PC-3 (cell line): Measurements from ENCODE around the gene UNC5C. TPM values are rescaled to one million over a fixed set of nuclear protein-coding genes. Genes with fewer than 3 reads are reported as not detected.

ENCODE experiments used
- ATAC-seq: fragments of 200-7000 bp; cut with Tn5 transposase; 2 replicates; pipeline ENCODE4 v1.9.1; 2020; ENCODE audit warnings: mild to moderate bottlenecking, moderate library complexity
- BruUV-seq: library from RNA; stranded (reverse); fragments of 400-500 nt; replicated peaks from 2 replicates; lab custom pipeline; 2021; lab: Mats Ljungman, UMichigan
- CTCF ChIA-PET: fragments of 300-600 bp; sonication (Branson Sonifier 250); formaldehyde crosslinking; loops from one replicate; lab custom pipeline; 2022; ENCODE audit warnings: antibody characterized with exemption; lab: Charles Lee
- POLR2A ChIA-PET: fragments of 300-600 bp; sonication (Branson Sonifier 250); formaldehyde crosslinking; loops from one replicate; lab custom pipeline; 2022; ENCODE audit warnings: antibody characterized with exemption; ENCODE audit not compliant: unreplicated experiment; lab: Charles Lee
- DNase-seq: peaks from one replicate; pipeline ENCODE4 v3.0.0-alpha.2; 2015
- H2AFZ ChIP-seq: fragments of 300-600 bp; sonication (generic); 2 replicates; pipeline ENCODE4 v1.6.0; 2016; ENCODE audit warnings: antibody characterized with exemption, low read length
- H3F3A ChIP-seq: fragments of 300-600 bp; sonication (generic); one replicate; pipeline ENCODE4 v1.6.0; 2017; ENCODE audit warnings: antibody characterized with exemption, low read length, control low read depth, mild to moderate bottlenecking; ENCODE audit not compliant: unreplicated experiment
- H3K27ac ChIP-seq: fragments of 300-600 bp; sonication (generic); 2 replicates; pipeline ENCODE4 v1.5.1; 2016; ENCODE audit warnings: mild to moderate bottlenecking, low read length
- H3K27me3 ChIP-seq: fragments of 300-600 bp; sonication (generic); 2 replicates; pipeline ENCODE4 v1.6.1; 2016; ENCODE audit warnings: low read length, mixed read lengths
- H3K36me3 ChIP-seq: fragments of 300-600 bp; sonication (generic); 2 replicates; pipeline ENCODE4 v1.6.1; 2016; ENCODE audit warnings: low read depth, mixed run types, low read length, mixed read lengths
- H3K4me1 ChIP-seq: fragments of 300-600 bp; sonication (generic); 2 replicates; pipeline ENCODE4 v1.5.1; 2016; ENCODE audit warnings: low read length; ENCODE audit not compliant: insufficient read depth
- H3K4me2 ChIP-seq: fragments of 300-600 bp; sonication (generic); 2 replicates; pipeline ENCODE4 v1.6.0; 2016; ENCODE audit warnings: low read length
- H3K4me3 ChIP-seq: fragments of 300-600 bp; sonication (generic); 2 replicates; pipeline ENCODE4 v1.5.1; 2016; ENCODE audit warnings: mild to moderate bottlenecking, low read length, mixed read lengths
- H3K79me2 ChIP-seq: fragments of 300-600 bp; sonication (generic); 2 replicates; pipeline ENCODE4 v1.6.1; 2017; ENCODE audit warnings: low read length, mixed read lengths
- H3K9ac ChIP-seq: fragments of 300-600 bp; sonication (generic); 2 replicates; pipeline ENCODE4 v1.6.0; 2016; ENCODE audit warnings: mild to moderate bottlenecking, low read length
- H3K9me2 ChIP-seq: fragments of 300-600 bp; sonication (generic); replicated peaks from 2 replicates; pipeline ENCODE4 v1.6.1; 2016; ENCODE audit warnings: mixed run types, low read length, mixed read lengths
- H3K9me3 ChIP-seq: fragments of 300-600 bp; sonication (generic); 2 replicates; pipeline ENCODE4 v1.6.1; 2016; ENCODE audit warnings: low read length, mixed read lengths
- H4K20me1 ChIP-seq: fragments of 300-600 bp; sonication (generic); 2 replicates; pipeline ENCODE4 v1.6.1; 2016; ENCODE audit warnings: low read length, mixed read lengths
- EZH2 ChIP-seq: fragments of 300-600 bp; sonication (generic); IDR thresholded peaks from one replicate; pipeline ENCODE4 v1.6.1; 2017; ENCODE audit warnings: antibody characterized with exemption, mild to moderate bottlenecking, low read length; ENCODE audit not compliant: unreplicated experiment
- EZH2phosphoT487 ChIP-seq: fragments of 300-600 bp; sonication (generic); IDR thresholded peaks from 2 replicates; pipeline ENCODE4 v1.6.1; 2018; ENCODE audit warnings: mild to moderate bottlenecking, antibody characterized with exemption, low read length, borderline replicate concordance
- intact Hi-C: fragments of 100-400 bp; cut with micrococcal nuclease; formaldehyde crosslinking; loops from 2 replicates; pipeline ENCODE4 v1.9.0; 2023
- total RNA-seq: library from RNA; depleted of rRNA; stranded (reverse); fragments of >200 nt; gene quantifications from 2 replicates; pipeline ENCODE4 v1.2.3, GENCODE V29; 2014
- TF ChIP-seq, protein P1 (sequence below): fragments of 300-600 bp; sonication (generic); conservative IDR thresholded peaks from 2 replicates; pipeline ENCODE4 v1.5.1; 2017; ENCODE audit warnings: antibody characterized with exemption, low read depth, mild to moderate bottlenecking, low read length

UNC5C gene
- total RNA-seq, 1 experiment from 2014 or later: not detected

GRCh38 chr4:95524184-95524583, 24.6 kb downstream of the UNC5C start:
- CTCF ChIA-PET: no interaction called here
- POLR2A ChIA-PET: no interaction called here
- no peak for DNase-seq

GRCh38 chr4:95522682-95523530, 25.9 kb downstream of the UNC5C start:
- H3K9me2 ChIP-seq: no peaks in the 10 kb centered on the region
- H2AFZ ChIP-seq: no peak overlapping the region
- no peaks in the 10 kb centered on the region for H4K20me1 ChIP-seq
- no peak overlapping the region for H3K9ac ChIP-seq
- no peaks in the 10 kb centered on the region for H3F3A ChIP-seq
- H3K79me2 ChIP-seq: no peaks in the 10 kb centered on the region
- no peaks in the 10 kb centered on the region for H3K36me3 ChIP-seq
- H3K4me3 ChIP-seq: no peak overlapping the region
- CTCF ChIA-PET: no interaction called here
- TF ChIP-seq, protein P1, sequence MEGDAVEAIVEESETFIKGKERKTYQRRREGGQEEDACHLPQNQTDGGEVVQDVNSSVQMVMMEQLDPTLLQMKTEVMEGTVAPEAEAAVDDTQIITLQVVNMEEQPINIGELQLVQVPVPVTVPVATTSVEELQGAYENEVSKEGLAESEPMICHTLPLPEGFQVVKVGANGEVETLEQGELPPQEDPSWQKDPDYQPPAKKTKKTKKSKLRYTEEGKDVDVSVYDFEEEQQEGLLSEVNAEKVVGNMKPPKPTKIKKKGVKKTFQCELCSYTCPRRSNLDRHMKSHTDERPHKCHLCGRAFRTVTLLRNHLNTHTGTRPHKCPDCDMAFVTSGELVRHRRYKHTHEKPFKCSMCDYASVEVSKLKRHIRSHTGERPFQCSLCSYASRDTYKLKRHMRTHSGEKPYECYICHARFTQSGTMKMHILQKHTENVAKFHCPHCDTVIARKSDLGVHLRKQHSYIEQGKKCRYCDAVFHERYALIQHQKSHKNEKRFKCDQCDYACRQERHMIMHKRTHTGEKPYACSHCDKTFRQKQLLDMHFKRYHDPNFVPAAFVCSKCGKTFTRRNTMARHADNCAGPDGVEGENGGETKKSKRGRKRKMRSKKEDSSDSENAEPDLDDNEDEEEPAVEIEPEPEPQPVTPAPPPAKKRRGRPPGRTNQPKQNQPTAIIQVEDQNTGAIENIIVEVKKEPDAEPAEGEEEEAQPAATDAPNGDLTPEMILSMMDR: no peak
- POLR2A ChIA-PET: no interaction called here
- no peak for ATAC-seq
- no peak for DNase-seq
- no peaks in the 10 kb centered on the region for H3K4me1 ChIP-seq
- H3K27me3 ChIP-seq: no peaks in the 10 kb centered on the region
- H3K4me2 ChIP-seq: no peak overlapping the region
- BruUV-seq: no TSS peak
- no peaks in the 10 kb centered on the region for H3K9me3 ChIP-seq
- H3K27ac ChIP-seq: no peak overlapping the region
- intact Hi-C loops: no loop called here

More at GRCh38 chr4:95524184-95524583, 24.6 kb downstream of the UNC5C start:
- Histone ChIP-seq H2AFZ (no peak overlapping the region), H3K27ac (no peak overlapping the region), H3K79me2 (no peaks in the 10 kb centered on the region), H3K9me3 (no peaks in the 10 kb centered on the region), H3K9ac (no peak overlapping the region), H3K4me3 (no peak overlapping the region), H3K4me2 (no peak overlapping the region), H3K36me3 (no peaks in the 10 kb centered on the region), H3K9me2 (no peaks in the 10 kb centered on the region), H3F3A (no peaks in the 10 kb centered on the region), H3K4me1 (no peaks in the 10 kb centered on the region), H3K27me3 (no peaks in the 10 kb centered on the region), H4K20me1 (no peaks in the 10 kb centered on the region)
- BruUV-seq: no TSS peak
- TF ChIP-seq EZH2phosphoT487 (no peak), EZH2 (no peak)
- TF ChIP-seq, protein P1: no peak
- intact Hi-C loops: no loop called here
- no peak for ATAC-seq

- ChIA-PET POLR2A (no interaction called here), CTCF (no interaction called here)
- Histone ChIP-seq H2AFZ (no peak overlapping the region), H3K4me1 (no peaks in the 10 kb centered on the region), H3K36me3 (no peaks in the 10 kb centered on the region), H3K27me3 (no peaks in the 10 kb centered on the region), H3K4me2 (no peak overlapping the region), H3K9me2 (no peaks in the 10 kb centered on the region), H3K27ac (no peak overlapping the region), H3K4me3 (no peak overlapping the region), H3K9ac (no peak overlapping the region), H3K79me2 (no peaks in the 10 kb centered on the region), H3F3A (no peaks in the 10 kb centered on the region), H3K9me3 (no peaks in the 10 kb centered on the region), H4K20me1 (no peaks in the 10 kb centered on the region)
- no peak for DNase-seq
- no peak for ATAC-seq
- intact Hi-C loops: no loop called here
- BruUV-seq: no TSS peak
- no peak for TF ChIP-seq EZH2
- TF ChIP-seq, protein P1: no peak
- TF ChIP-seq EZH2phosphoT487: no peak
These were observed 31.0 kb downstream of the UNC5C start for GRCh38 chr4:95517576-95518345.
